HG03439 (cell line): ENCODE results near the gene MAPRE2.

Experiments used
- ATAC-seq: cut with Tn5 transposase; IDR thresholded peaks from one replicate; pipeline ENCODE4 v1.9.1; 2021; ENCODE audit warnings: mild to moderate bottlenecking, moderate library complexity; ENCODE audit not compliant: unreplicated experiment

MAPRE2 gene

GRCh38 chr18:35174093-35174731, 133.0 kb downstream of the MAPRE2 start:
- peak; percentile 74 for ATAC-seq

GRCh38 chr18:35174745-35175144, 133.5 kb downstream of the MAPRE2 start:
- no peak for ATAC-seq

GRCh38 chr18:35176925-35177324, 135.7 kb downstream of the MAPRE2 start:
- no peak for ATAC-seq

DNA sequence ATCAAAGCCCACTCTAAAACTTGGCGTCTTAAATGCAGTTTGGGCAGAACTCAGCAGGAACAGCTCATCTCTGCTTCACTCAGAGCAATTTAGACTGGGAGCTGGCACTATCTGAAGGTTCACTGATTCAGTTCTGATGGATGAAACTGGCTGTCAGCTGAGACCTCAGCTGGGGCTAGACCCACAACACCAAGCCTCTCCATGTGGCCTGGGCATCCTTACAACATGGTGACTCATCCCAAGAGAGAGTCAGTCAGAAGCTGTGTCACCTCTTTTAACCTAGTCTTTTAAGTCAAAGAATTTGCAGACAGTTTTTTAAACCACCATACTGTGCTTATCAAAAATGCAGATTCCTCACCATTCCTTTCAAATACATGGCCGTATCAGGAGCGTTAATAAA, 137.0 kb downstream of the MAPRE2 start:
- no peak for ATAC-seq

GRCh38 chr18:35179906-35180305, 138.7 kb downstream of the MAPRE2 start:
- ATAC-seq, result no peak

DNA sequence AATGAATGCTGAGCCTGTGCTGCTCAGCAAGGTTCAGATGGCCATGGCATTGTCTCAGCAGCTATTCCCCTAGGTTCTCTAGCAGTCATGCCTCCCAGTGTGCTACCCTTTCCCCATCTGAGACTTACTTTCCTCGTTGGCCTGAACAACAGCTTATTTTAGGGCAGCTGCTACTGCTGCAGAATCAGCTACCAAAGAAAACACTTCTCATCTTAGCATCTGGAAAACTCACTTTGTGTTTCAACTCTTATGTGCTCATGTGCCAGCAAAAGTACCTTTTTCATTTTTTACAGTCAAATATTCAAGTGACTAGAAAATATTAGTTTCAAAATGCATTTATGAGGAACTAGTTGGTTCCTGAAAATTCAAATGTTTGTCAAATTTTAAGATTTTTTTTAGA, 139.2 kb downstream of the MAPRE2 start:
- ATAC-seq, result no peak

- no peak for ATAC-seq
Measured at GRCh38 chr18:35182151-35182550, 140.9 kb downstream of the MAPRE2 start.

DNA sequence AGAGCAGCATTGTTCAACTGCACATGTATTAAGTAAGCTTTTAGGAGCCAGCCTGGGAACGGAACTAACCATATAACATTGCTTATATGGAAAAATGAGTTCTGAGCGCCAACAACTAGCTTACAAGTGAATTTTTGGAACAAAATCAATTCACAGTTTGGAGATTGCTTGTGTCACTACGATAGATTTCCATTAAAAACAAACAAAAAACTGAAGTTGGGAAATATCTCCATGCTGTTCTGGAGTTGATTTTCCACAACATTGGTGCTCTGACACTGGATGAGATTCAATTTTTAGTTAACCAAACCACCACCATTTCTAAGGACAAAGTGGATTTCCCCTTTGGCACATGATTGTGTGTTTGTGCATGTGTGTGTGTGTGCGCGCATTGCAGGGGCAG, 142.7 kb downstream of the MAPRE2 start:
- no peak for ATAC-seq

DNA sequence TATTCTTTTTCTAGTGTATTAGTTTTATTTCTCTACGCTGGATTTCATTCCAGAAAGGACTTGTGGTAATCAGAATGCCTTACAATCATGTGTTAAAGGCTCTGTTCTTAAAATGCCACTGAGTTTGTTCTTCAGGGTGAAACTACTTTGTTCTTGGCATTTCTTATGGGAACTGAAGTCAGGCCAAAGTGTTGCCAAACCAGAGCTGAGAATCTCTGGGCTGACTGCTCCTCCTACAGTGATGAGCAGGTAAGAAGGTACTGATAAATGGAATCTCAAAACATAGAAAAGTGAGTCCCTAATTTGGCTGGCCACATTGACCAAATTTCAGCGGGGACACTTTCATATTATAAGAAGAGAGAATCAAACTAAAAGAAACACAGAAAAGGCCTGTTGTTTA, 144.6 kb downstream of the MAPRE2 start:
- ATAC-seq, result no peak

GRCh38 chr18:35186291-35187034, 145.2 kb downstream of the MAPRE2 start:
- no peak for ATAC-seq

- no peak for ATAC-seq
Measured at GRCh38 chr18:35189510-35189909, 148.3 kb downstream of the MAPRE2 start.

GRCh38 chr18:35190948-35191697, 149.9 kb downstream of the MAPRE2 start:
- ATAC-seq, result no peak

- no peak for ATAC-seq
Measured at GRCh38 chr18:35191698-35192025, 150.4 kb downstream of the MAPRE2 start.

- ATAC-seq, result no peak
Measured at GRCh38 chr18:35192415-35192814, 151.2 kb downstream of the MAPRE2 start.
